ENCODE measurements around the gene FGD6. TPM values are rescaled to one million over a fixed set of nuclear protein-coding genes. Genes with fewer than 3 reads are reported as not detected.

Gene FGD6
- total and polyA plus RNA-seq, 9 donors, result 4.5 to 18.7 (median 15.2) TPM

GRCh38 chr12:95055057-95055456 is 162.2 kb downstream of the FGD6 start:
- H3K27me3 ChIP-seq, result no peaks in the 10 kb centered on the region
- H3K36me3 ChIP-seq, result no peaks in the 10 kb centered on the region
- WGBS, 3 donors, result 26 to 47% (median 37%) methylated on average over 2 of the region's 2 CpGs
- peaks cover 2% of the 10 kb centered on the region for H3K4me1 ChIP-seq (ENCODE audit: insufficient read depth)
- TF ChIP-seq POLR2A (IDR thresholded peaks at IDR 0.05), result no peak
- TF ChIP-seq CTCF (IDR thresholded peaks at IDR 0.05), result no peak
- no peak for TF ChIP-seq EP300 (IDR thresholded peaks at IDR 0.05)
- no peak for DNase-seq
- no peak overlapping the region for H3K4me3 ChIP-seq
- H3K9me3 ChIP-seq, result no peaks in the 10 kb centered on the region
- intact Hi-C loops (cut with DNase I), result no loop called here
- H3K27ac ChIP-seq, result no peak overlapping the region

- no peak overlapping the region for H3K4me3 ChIP-seq
- TF ChIP-seq EP300 (IDR thresholded peaks at IDR 0.05), result no peak
- no peak for TF ChIP-seq POLR2A (IDR thresholded peaks at IDR 0.05)
- no peak for TF ChIP-seq CTCF (IDR thresholded peaks at IDR 0.05)
- H3K36me3 ChIP-seq, result no peaks in the 10 kb centered on the region
- intact Hi-C loops (cut with DNase I), result no loop called here
- no peaks in the 10 kb centered on the region for H3K9me3 ChIP-seq
- 33 to 45% (median 35%) methylated on average over 2 of the region's 2 CpGs for WGBS, 3 donors
- H3K27ac ChIP-seq, result no peak overlapping the region
- H3K4me1 ChIP-seq (ENCODE audit: insufficient read depth), result peaks cover 2% of the 10 kb centered on the region
- DNase-seq, result no peak
- H3K27me3 ChIP-seq, result no peaks in the 10 kb centered on the region
Measured at GRCh38 chr12:95054206-95054605, 163.1 kb downstream of the FGD6 start.

GRCh38 chr12:95051241-95051640 is 166.0 kb downstream of the FGD6 start:
- 84 to 89% (median 84%) methylated on average over 4 of the region's 4 CpGs for WGBS, 3 donors
- DNase-seq, result no peak
- no peaks in the 10 kb centered on the region for H3K9me3 ChIP-seq
- H3K36me3 ChIP-seq, result no peaks in the 10 kb centered on the region
- H3K4me3 ChIP-seq, result no peak overlapping the region
- H3K27ac ChIP-seq, result no peak overlapping the region
- intact Hi-C loops (cut with DNase I), result no loop called here
- TF ChIP-seq CTCF (IDR thresholded peaks at IDR 0.05), result no peak
- TF ChIP-seq EP300 (IDR thresholded peaks at IDR 0.05), result no peak
- TF ChIP-seq POLR2A (IDR thresholded peaks at IDR 0.05), result no peak
- H3K4me1 ChIP-seq (ENCODE audit: insufficient read depth), result peaks cover 2% of the 10 kb centered on the region
- H3K27me3 ChIP-seq, result no peaks in the 10 kb centered on the region

DNA sequence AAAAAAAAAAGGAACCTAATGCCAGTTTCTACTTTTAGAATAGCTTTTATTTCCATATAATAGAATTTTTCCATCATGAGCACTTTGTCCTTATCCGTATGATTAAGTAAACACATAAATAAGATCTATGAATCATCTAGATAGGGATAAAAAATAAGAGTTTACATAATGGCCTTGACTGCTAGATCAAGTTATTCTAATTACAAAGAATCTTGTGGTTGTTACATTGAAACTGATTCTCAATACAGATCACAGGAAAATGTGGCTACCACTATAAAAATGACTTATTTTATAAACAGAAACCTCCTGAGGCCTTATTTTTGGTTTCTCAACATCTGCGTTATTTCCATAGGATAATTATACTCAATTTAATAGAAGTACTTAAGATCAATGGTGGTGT is 179.4 kb downstream of the FGD6 start:
- Histone ChIP-seq H3K9me3 (no peaks in the 10 kb centered on the region), H3K4me1 (ENCODE audit: insufficient read depth) (no peaks in the 10 kb centered on the region), H3K27me3 (no peaks in the 10 kb centered on the region), H3K36me3 (no peaks in the 10 kb centered on the region), H3K4me3 (no peak overlapping the region), H3K27ac (no peak overlapping the region)
- no peak for TF ChIP-seq EP300 (IDR thresholded peaks at IDR 0.05)
- no peak for TF ChIP-seq POLR2A (IDR thresholded peaks at IDR 0.05)
- TF ChIP-seq CTCF (IDR thresholded peaks at IDR 0.05), result no peak
- intact Hi-C loops (cut with DNase I), result no loop called here
- WGBS, 3 donors, result 85 to 87% (median 86%) methylated on average over 2 of the region's 2 CpGs
- no peak for DNase-seq

DNA sequence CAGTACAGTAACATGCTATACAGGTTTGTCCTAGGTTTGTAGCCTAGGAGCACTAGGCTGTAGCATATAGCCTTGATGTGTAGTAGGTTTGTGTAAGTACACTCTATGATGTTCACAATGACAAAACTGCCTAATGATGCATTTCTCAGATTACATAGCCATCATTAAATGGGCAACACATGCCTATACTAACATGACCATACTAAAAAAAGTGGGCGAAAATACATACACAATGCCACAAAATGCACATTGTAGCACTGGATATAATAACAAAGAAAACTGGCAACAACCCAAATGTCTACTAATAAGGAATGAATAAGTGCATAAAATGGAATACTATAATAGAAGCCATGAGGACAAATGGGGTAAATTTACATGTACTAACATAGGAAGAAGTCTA is 182.5 kb downstream of the FGD6 start:
- Histone ChIP-seq H3K27ac (no peak overlapping the region), H3K27me3 (no peaks in the 10 kb centered on the region), H3K9me3 (no peaks in the 10 kb centered on the region), H3K36me3 (no peaks in the 10 kb centered on the region), H3K4me1 (ENCODE audit: insufficient read depth) (no peaks in the 10 kb centered on the region), H3K4me3 (no peak overlapping the region)
- 93 to 97% (median 96%) methylated on average over 1 of the region's 1 CpG for WGBS, 3 donors
- intact Hi-C loops (cut with DNase I), result no loop called here
- no peak for DNase-seq
- no peak for TF ChIP-seq CTCF (IDR thresholded peaks at IDR 0.05)
- TF ChIP-seq EP300 (IDR thresholded peaks at IDR 0.05), result no peak
- TF ChIP-seq POLR2A (IDR thresholded peaks at IDR 0.05), result no peak

Measured in ovary (tissue), 9 donors.